NCI-H2196 (cell line): Measurements from ENCODE around the gene MTCL3.

Experiments
- DNase-seq: peaks from one replicate; lab custom pipeline; 2025; ENCODE audit not compliant: unreplicated experiment; lab: John Stamatoyannopoulos, UW

The MTCL3 gene

DNA sequence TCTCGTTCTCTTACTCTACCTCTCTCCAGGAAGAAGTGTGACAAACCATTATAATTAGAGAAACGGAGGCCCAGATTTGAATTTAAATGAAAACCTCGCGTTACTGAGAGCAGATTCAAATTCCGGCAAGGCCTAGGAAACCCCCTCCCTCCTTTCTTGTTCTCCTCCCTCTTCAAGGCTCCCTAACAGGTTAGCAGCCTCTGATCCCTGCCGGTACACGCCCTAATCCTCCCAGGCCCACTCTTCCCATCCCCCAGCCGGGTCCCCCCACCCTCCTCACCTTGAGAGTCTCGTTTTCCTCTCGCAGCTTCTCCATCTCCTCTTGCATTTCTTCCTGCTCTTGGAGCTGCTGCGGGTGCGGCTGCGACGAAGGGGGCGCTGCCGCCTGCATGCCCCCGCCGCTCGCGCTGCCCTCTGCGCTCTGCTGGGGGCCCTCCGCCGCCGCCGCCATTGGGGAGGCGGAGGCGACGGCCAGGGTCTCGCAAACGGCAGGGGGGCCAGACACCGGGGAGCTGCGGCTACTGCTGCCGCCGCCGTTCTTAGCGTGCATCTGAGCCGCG, 3.8 kb downstream of the MTCL3 start:
- DNase-seq = peak; percentile 23

DNA sequence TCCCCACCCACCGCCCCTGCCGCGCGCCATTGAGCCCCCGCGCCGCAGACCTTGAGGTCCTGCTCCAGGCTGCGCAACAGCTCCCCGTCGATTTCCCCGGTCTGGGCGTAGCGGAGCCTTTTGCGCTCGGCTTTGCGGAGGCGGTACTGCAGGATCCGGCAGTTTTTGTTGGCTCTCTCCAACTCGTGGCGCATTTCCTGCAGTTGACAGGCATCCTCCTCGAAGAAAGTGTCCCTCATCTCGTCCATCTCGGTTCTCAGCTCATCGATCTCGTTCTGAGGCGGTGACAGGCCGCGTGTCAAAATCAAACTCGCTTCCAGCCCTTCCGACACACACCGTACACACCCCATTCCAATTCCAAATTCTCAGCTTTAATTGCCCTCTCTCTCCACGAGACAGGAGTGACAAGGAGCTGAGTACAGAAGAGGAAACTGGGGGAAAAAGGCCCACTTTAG, 4.3 kb downstream of the MTCL3 start:
- DNase-seq = no peak

DNA sequence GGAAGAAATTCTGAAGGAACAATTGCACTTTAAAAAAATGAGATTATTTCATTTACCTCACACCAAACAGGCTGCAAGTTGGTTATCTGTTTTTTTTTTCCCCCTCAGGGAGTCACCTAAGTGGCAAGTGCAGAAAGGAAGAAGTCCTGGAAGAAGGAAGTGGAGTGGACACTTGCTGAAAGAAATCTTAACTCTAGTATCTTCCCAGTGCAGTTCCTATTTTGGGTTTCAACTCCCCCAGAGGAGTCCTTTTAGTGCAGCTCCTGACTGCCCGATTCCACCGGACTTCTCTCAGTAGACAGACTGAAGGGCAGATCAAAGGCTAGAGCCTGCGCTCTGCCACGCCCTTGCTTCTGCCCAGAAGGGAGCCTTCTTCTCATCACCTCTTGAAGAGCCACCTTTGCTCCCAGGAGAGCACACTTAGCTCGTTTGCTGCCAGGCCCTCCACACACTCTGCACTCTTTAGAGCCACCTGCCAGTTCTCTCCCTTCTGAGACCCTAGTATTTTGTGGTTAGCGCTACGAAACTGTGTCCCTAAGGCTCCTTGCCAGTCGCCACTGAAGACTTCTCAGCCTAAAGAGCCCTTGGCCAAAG, 4.9 kb downstream of the MTCL3 start:
- DNase-seq = no peak

DNA sequence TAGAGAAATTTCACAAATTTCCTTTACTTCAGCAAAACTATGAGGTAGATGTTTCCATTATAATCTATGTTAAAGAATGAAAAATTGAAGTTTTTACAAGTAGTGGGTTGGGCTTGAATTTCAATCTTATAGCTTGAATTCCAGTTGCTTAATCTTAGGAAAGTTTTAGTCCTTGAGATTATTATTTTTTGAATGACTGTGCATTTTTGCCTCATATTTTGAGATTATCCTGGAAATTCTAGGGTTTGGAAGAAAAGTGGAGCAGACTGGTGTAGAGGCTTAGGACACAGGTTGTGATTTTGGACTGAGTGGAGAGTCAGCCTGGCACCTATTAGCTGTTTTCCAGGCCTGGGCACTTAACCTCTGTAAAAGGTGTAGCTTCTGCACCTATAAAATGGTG, 5.7 kb downstream of the MTCL3 start:
- DNase-seq = no peak

DNA sequence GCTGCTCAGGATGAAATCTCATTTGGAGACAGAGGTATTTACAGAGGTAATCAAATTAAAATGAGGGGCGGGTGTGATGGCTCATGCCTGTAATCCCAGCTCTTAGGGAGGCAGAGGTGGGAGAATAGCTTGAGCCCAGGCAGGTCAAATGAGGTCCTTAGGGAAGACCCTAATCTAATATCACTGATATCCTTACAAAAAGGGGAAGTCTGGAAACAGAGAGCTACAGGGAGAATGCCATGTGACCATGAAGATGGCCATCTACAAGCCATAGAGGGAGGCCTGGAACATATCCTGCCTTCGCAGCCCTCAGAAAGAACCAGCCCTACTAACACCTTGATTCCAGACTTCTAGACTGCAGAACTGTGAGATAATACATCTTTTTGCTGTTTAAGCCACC, 8.3 kb downstream of the MTCL3 start:
- DNase-seq = no peak

DNA sequence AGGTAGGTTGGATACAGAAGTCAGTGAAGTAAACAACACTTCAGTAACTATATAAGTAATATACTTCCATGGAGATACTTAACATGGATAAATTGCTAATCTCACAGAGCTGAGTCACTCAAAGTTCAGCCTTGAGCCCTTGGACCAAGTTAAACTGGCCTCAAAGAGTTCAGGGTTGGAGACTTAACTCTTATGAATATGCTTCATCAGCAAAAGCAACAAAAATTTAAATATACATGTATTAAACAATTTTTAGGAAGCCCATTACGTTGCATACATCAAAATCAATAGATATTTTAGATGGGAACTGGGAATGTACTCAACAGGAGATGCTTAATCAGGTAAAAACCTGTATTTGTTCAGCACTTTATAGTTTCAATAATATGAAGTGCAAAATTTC, 12.2 kb downstream of the MTCL3 start:
- DNase-seq = no peak

DNA sequence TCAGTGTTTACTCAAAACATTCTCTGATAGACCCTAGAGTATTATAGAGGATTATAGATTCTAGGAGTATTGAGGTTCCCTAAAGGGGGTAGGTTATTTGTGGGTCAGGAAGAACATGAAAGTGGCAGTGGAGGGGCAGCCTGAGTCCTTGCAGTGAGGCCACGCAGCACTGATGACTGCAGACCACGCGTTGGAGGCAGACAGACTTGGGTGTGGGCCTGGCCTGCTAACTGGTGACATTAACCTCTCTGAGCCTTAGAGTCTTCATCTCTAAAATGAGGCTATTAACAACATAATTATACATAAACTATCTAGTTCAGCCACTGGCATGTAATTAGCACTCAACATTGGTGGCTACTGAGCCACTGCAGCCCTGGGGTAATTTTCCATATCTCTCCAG, 16.1 kb downstream of the MTCL3 start:
- no peak for DNase-seq

DNA sequence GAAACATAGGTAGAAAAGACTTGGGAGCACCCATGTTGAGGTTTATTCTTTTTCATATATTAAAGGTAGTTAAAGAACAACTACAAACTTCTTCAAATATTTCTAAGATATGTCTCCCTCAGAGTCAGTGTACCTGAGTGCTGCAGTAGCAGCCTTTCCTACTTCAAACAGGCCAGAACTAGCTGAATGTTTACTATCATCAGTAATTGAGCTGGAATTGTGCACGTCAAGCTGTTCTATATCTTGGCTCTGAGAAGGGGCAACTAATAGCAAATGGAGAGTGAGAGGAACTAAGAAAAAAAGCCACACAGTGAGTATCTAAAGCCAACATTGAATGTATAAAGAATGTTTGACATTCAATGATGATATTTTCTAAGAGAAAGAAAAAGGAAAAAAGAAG, 21.7 kb downstream of the MTCL3 start:
- no peak for DNase-seq

DNA sequence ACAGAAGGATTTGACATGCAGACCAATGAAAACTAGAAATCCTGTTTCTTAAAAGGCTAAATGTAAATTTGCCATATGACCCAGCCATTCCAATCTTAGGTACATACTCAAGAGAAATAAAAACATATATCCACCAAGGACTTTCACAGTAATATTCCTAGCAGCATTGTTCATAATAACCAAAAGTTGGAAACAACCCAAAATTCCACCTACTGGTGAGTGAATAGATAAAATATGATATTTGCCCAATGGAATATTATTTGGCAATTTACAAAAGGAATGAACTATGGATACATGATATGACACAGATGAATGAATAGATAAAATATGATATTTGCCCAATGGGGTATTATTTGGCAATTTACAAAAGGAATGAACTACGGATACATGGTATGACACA, 22.7 kb downstream of the MTCL3 start:
- DNase-seq = no peak

DNA sequence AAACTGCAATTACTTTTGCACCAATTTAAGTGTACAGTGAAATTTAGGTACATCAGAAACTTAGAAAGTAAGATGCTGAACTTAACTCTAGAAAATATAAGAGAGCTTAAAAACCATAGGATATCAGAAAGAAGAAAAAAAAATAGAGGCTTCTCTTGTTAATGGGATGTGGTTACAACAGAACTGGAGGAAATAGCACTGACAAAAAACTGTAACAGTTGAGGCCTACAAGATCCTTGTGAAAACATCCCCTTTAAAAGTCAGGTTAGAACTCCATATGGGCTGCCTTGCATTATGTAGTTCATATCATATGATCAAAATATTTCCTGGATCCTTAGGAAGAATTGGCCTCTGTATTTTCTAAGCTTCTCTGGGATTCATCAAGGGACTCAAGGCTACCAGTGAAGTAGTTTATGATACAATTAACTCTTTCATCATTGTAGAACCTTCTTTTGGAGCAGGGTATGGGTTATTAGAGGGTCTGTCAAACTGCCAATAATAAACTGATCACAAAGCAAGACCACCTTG, 24.8 kb downstream of the MTCL3 start:
- no peak for DNase-seq

DNA sequence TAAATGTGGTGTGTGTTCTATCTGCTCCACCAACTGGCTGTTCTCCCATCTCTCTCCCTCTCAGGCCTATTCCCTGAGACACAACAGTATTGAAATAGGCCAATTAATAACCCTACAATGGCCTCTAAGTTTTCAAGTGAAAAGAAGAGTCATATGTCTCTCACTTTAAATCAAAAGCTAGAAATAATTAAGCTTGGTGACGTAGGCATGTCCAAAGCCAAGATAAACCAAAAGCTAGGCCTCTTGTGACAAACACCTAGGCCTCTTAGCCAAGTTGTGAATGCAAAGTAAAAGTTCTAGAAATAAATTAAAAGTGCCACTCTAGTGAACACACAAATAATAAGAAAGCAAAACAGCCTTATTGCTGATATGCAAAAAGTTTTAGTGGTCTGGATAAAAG, 29.9 kb downstream of the MTCL3 start:
- no peak for DNase-seq

DNA sequence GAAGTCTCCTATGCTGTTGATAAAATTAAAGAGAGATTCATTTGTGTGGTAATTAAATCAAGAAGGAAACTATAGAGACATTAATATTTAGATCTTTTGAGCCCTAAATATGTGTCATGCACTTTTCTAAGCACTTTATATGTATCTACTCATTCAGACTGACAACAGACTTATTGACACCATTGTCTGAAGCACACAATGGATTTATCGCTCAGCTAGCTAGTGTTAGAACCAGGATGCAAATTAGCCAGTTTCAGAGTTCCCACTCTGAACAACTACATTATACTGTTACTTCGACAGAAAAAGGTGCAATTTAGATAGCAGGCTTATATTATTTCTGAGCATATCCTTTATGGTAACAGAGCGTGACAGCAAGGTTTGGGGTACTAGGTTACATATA, 32.2 kb downstream of the MTCL3 start:
- no peak for DNase-seq

DNA sequence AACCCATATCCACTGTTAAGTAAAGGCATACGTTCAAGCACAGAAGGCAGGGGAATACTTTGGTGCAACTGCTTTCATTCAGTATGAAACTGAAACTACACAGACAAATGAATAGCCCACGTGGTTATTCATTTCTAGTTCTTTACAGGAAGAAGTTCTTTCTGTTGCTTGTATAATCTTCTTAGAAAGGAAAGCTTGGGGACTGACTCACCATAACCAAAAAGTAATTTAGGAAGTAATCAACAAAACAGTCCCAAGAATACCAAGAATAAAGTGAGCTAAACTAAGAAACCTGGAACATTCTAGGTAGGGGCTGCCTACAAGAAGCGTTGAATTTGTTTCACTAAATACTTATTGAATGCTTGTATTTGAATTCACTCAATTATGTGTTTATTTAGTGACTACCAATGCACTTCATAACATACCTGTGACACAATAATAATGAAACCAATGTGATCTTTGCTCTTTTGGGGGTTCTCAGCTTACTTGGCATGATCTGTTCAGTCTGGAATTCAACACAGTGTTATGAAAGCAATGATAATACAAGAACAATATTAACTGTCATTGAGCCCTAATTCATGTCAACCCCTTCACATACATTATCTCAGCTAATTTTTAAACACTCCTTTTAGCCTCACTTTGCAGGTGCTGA, 34.8 kb downstream of the MTCL3 start:
- DNase-seq = no peak

DNA sequence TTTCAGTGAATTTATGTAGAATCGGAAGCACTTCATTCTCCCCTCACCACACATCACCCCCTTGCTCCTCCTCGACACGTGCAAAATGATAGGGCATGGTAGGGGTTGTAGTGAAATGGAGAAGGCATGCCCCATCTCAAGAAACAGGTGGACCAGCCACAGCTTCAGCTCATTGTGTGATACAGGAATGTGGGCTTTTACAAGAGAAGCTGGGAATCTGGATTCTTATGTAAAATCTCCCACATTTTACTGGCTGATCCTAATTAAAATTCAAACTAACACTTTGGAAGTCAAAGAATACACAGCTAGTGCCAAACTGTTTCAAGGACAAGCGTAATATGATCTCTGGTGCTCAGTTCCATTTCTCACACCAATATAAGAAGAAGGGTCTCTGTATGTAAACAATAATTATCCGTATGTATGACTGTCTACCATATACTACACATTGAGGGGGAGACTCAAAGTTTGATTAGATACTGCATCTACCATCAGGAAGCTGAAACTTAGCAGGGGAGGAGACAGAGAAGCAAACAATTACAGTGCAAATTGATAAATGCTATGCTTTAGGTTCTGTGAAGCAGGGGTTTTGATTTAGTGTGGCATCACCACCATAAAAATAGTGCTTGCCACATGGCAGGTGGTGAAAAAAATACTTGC, 35.6 kb downstream of the MTCL3 start:
- DNase-seq = no peak

DNA sequence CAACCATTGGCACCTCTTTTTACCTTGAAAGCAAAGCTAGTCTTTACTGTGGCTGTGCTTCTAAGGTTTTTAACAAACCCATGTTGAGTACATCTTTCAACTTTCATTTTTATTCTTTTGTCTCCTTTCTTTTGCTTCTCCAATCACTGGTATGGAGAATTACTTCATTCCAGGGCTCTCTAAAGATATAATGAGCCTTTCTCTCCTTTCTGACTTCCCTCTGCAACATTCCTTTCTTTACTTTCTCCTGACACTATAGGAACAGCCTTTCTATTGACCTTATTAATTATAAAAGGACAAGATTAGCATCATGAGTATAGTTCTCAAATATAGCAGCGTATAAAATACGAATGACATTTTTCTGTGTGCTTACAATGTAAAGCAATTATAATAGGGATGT, 36.8 kb downstream of the MTCL3 start:
- no peak for DNase-seq

DNA sequence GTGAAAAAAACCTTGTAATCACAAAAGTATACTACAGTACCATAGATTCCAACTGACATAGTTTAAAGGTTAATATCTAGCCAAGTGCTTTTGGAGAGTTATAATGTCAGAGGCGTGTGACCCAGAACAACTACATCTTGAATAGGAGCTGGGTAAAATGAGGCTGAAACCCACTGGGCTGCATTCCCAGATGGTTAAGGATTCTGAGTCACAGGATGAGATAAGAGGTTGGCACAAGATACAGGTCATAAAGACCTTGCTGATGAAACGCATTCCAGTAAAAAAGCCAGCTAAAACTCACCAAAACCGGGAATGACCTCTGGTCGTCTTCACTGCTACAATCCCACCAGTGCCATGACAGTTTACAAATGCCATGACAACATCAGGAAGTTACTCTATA, 37.5 kb downstream of the MTCL3 start:
- peak; percentile 25 for DNase-seq

DNA sequence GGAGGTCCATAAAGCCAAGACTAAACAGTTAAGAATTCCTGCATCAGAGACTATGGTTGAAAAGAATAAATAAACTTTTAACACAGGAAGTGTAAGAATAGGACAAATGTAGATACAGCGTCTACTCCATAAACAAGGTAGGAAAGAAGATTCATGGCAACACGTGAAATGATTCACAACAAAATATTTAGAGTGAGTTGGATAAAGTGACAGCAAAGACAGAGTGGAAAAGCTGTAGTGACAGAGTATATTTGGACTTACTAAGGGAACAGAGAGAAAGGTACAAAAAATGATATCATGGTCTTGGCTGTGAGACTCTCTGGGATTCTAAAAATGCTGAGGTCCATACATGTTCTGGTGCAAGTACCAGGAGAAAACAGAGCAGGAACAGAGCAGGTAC, 38.0 kb downstream of the MTCL3 start:
- DNase-seq = no peak

DNA sequence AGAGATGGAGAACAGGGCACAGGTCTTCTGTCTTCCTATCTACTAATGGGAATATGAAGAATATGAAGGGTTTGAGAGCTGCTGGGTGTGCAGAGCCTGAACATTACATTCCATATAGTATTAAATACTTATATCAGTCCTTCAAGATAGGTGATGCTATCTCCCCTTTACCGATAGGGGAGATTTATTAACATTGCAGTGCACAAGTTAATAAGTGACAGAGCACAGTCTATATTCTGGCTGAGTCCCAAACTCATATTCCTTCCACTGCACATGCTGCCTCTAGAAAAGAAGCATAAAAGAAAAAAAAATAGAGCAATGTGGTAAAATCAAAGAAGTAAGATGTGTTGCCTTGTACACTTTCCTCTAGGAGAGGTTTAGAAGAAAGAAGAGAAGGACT, 41.5 kb downstream of the MTCL3 start:
- DNase-seq = no peak

DNA sequence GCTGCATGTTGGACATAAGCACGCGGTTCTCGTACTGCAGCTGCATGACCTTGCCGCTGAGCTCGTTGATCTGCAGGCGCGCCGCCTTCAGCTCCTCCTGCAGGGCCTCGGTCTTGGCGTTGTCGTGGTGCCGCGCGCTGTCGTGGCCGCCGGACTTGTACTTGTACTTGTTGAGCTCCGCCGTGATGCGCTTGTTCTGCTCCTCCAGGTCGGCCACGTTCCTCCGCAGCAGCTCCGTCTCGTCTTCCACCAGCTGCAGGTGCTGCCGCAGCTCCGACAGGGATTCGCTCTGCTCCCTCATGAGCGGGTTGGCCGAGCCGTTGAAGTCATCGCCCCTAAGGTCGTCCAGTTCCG, 43.3 kb downstream of the MTCL3 start:
- DNase-seq = no peak

DNA sequence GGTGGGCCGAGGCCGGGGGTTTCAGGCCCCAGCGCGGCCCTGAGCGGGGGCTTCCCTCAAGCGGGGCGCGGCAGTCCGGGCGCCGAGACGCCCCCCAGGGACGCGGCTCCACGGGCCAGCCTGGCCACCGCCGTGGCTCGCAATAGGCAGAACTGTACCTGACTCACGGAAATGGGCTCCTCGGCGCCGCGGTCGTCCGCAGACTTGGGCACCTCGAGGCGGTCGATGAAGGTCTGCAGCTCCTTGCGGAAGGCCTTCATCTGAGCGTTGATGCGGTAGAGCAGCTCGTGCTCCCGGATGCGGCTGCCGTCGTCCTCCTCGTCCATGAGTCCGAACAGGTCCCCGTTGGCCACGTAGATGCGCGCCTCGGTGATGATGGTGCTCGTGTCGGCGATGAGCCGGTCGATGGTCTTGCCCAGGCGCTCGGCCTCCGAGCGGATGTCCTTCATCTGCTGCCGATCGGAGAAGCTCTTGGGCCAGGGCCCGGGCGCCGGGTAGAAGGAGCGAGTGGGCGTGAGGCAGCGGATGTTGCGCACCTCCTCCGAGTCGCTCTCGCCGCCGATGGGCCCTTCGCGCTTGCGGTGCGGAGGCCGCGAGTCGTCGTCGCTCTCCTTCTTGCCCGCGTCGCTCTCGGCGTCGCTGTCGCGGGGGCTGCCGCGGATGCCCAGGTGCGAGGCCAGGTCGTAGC, 43.9 kb downstream of the MTCL3 start:
- no peak for DNase-seq

DNA sequence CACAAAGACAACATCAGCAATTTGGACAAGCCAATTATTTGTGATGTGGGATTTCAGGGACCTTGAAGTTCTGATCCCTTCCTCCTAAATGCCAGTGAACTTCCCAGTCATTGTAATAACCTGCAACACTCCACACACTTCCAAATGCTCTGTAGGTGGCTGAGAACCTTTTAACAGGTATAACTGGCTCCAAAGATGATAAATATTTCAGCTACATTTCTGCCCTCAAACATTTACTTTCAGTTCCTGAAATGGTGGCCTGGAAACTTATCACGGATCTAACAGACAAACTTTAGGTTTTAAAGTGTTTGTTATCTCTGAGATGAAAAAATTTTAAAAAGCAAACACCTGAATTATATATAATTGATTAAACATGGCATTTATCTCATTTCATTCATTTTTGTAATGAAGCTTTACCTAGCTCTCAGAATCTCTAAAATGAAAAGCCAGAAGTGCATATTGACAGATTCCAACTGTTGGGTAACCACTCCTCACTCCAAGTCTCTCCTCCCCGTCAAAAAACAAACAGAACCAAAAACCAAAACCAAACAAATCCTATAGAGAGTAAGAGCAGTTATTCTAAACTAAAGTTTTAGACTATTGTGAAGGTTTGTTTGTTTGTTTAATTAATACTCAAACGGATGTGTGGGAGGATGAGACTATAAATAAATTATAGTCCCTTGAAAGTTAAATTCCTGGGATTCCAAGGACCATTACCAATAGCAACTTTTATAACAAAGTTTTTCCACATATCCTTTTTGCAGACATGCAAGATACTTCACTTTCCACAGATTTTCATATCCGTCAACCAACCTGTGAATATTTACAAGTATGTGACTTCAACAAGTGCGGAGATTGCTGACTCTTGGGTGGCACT, 47.5 kb downstream of the MTCL3 start:
- DNase-seq = no peak
